Ishikawa (cell line): ENCODE data around the gene PRXL2B.

Source experiments
- CEBPB ChIP-seq: IDR thresholded peaks from 2 replicates; pipeline ENCODE4 v1.6.1; 2012
- CREB1 ChIP-seq: IDR thresholded peaks from 2 replicates; pipeline ENCODE4 v1.6.1; 2012; ENCODE audit warnings: low read depth
- EGR1 ChIP-seq: IDR thresholded peaks from 2 replicates; pipeline ENCODE4 v1.6.1; 2012
- EP300 ChIP-seq: IDR thresholded peaks from 2 replicates; pipeline ENCODE4 v1.6.1; 2012; ENCODE audit warnings: borderline replicate concordance
- FOXM1 ChIP-seq: IDR thresholded peaks from 2 replicates; pipeline ENCODE4 v1.6.1; 2012; ENCODE audit warnings: low read depth, borderline replicate concordance
- MAX ChIP-seq: IDR thresholded peaks from 2 replicates; pipeline ENCODE4 v1.6.1; 2012
- NFIC ChIP-seq: IDR thresholded peaks from 2 replicates; pipeline ENCODE4 v1.6.1; 2012
- RAD21 ChIP-seq: IDR thresholded peaks from 2 replicates; pipeline ENCODE4 v1.6.1; 2012; ENCODE audit warnings: low read depth
- REST ChIP-seq: IDR thresholded peaks from 2 replicates; pipeline ENCODE4 v1.6.1; 2012; ENCODE audit warnings: low read depth, mild to moderate bottlenecking
- TAF1 ChIP-seq: IDR thresholded peaks from 2 replicates; pipeline ENCODE4 v1.6.1; 2012; ENCODE audit warnings: low read depth, mild to moderate bottlenecking
- TCF12 ChIP-seq: IDR thresholded peaks from 2 replicates; pipeline ENCODE4 v1.6.1; 2012; ENCODE audit warnings: low read depth
- TEAD4 ChIP-seq: IDR thresholded peaks from 2 replicates; pipeline ENCODE4 v1.6.1; 2012
- USF1 ChIP-seq: IDR thresholded peaks from 2 replicates; pipeline ENCODE4 v1.6.1; 2012
- YY1 ChIP-seq: IDR thresholded peaks from 2 replicates; pipeline ENCODE4 v1.6.1; 2012; ENCODE audit warnings: low read depth
- ZBTB7A ChIP-seq: IDR thresholded peaks from 2 replicates; pipeline ENCODE4 v1.6.1; 2012; ENCODE audit warnings: low read depth

PRXL2B gene

GRCh38 chr1:2597441-2598328 lies 11.1 kb downstream of the PRXL2B start:
- TF ChIP-seq NFIC (no peak), EGR1 (no peak), CREB1 (no peak), YY1 (no peak), RAD21 (no peak), TCF12 (no peak), USF1 (no peak), CEBPB (no peak), TAF1 (no peak), REST (no peak), FOXM1 (no peak)

- TF ChIP-seq TCF12, result no peak
- 0 out of 2 replicates have a peak, but pooled peaks have one; percentile 8 for TF ChIP-seq RAD21
Measured at GRCh38 chr1:2598329-2598931, 11.9 kb downstream of the PRXL2B start.

- no peak for TF ChIP-seq FOXM1
- TF ChIP-seq EP300, result no peak
- no peak for TF ChIP-seq ZBTB7A
- no peak for TF ChIP-seq CEBPB
- no peak for TF ChIP-seq CREB1
- TF ChIP-seq REST, result no peak
- no peak for TF ChIP-seq TEAD4
- TF ChIP-seq TCF12, result no peak
- no peak for TF ChIP-seq EGR1
- no peak for TF ChIP-seq NFIC
- no peak for TF ChIP-seq USF1
- TF ChIP-seq YY1, result no peak
- no peak for TF ChIP-seq TAF1
- no peak for TF ChIP-seq MAX
- no peak for TF ChIP-seq RAD21
Measured at GRCh38 chr1:2601721-2602303, 15.2 kb downstream of the PRXL2B start.

GRCh38 chr1:2602311-2602835 lies 15.8 kb downstream of the PRXL2B start:
- TF ChIP-seq YY1 (no peak), EGR1 (no peak), USF1 (no peak), NFIC (no peak), TCF12 (no peak), EP300 (no peak), TEAD4 (no peak), TAF1 (no peak)

- no peak for TF ChIP-seq TCF12
Measured at GRCh38 chr1:2602866-2603520, 16.4 kb downstream of the PRXL2B start.
